8988T (cell line): ENCODE results near the gene FOXO3.
"Not testable (repeated sequence)": the region's sequence is repeated elsewhere in the genome, so short reads cannot be mapped to it uniquely, and the experiment has no call there.

ENCODE experiments used
- DNase-seq: peaks from one replicate; pipeline ENCODE4 v3.0.0; 2011

Gene FOXO3

GRCh38 chr6:108665495-108666196 is 104.9 kb downstream of the FOXO3 start:
- DNase-seq, result no peak

DNA sequence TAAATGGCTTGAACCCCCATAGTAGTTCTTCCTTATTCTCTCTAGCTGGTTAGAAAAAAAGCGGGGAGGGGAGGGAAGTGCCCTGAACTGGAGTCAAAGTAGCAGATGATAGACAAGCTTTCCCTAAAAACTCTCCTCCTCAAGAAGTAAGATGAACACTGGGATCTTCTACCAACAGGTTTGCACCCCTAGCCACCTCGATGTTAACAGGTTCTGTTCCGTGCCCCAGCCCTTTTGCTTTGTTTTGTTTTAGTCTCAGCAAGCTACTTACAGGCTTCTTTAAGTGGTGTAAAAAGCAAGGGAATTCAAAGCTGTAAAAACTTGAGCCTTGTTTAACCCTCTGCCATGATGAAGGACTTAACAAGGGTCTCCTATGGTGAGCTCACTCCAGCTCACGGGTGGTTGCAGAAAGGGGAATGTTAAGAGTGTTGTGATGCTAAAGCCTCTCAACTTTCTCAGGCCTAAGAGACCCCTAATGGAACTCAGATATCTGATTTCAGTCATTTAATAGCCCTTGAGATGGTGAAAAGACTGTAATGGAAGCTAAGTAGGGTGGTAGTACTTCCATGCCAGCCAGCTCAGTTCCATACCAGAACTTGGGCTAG is 106.0 kb downstream of the FOXO3 start:
- no peak for DNase-seq

- no peak for DNase-seq
These were observed 107.3 kb downstream of the FOXO3 start for GRCh38 chr6:108667993-108668392.

DNA sequence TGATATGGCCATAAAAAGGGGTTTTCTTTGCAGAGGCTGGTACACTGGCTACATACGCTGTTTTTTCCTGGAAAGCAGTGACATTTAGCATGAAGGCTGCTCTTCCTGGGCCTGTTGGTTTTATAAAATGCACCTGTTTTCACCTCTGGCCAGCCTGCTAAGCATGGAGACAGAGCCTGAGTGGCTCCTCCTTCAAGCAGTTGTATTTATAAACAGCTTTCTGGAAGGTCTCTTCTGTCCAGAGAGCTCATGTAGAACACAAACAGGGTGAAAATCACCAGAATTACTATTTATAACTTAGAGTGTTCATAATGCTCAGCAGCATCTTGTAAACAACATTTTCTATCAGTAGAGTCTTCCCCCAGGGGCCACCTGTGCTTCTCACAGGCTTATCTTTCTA is 109.0 kb downstream of the FOXO3 start:
- no peak for DNase-seq

- DNase-seq, result no peak
These were observed 110.5 kb downstream of the FOXO3 start for GRCh38 chr6:108671175-108671574.

DNA sequence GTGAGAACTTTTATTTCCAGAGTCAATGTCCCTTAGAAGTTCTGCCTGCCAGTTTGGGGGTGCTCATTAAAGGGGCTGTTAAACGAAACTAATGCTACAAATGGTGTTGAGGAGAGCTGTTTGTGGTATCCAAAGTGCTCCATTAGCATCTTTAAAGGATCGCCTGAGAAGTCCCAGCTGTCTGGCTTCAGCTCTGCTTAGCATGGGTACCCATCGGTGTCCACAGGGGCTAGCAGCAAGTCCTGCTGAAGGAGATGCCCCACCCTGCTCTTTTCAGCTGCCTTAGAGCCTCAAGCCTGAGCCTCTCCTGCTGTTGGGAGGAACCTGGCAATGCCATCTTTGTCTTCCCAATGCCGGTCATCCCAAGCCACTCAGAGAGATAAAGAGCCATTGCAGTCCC is 111.1 kb downstream of the FOXO3 start:
- DNase-seq, result no peak

- DNase-seq, result no peak
These were observed 111.9 kb downstream of the FOXO3 start for GRCh38 chr6:108672641-108673040.

DNA sequence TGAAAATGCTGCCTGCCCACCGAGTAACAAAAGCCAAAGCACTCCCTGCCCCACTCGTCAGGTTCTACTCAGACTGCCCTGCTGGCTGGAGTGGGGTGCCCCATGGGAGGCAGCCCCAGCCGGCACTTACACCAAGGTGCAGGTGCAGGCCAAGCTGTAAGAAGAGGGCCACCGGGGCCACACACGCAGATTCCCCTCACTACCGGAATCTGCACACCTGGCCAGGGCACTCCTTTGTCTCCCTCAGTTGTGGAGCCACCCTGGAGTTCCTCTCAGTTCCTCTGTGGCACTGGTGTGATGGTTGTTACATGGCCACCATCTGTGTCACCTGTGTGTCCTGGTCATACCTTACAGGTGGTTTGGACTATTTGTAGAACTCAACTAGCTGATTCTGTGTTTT is 112.4 kb downstream of the FOXO3 start:
- DNase-seq, result no peak

DNA sequence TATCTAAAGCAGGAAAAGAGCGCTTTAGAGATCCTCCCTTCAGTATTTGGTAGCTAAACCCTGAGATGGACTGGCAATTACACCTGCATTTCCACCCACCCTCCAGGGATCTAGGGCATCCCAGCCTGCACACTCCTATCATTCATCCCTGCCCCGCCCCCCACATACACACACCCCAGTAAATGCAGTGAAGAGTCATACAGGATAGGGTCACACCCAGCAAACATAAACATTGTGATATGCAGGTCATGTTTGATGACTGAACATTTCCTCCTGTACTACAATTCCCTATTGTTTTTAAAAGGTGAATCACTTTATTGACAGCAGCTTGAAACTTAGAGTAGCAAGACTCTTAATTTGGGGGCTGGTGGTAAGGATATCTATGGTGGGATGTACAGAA is 112.9 kb downstream of the FOXO3 start:
- DNase-seq, result no peak

DNA sequence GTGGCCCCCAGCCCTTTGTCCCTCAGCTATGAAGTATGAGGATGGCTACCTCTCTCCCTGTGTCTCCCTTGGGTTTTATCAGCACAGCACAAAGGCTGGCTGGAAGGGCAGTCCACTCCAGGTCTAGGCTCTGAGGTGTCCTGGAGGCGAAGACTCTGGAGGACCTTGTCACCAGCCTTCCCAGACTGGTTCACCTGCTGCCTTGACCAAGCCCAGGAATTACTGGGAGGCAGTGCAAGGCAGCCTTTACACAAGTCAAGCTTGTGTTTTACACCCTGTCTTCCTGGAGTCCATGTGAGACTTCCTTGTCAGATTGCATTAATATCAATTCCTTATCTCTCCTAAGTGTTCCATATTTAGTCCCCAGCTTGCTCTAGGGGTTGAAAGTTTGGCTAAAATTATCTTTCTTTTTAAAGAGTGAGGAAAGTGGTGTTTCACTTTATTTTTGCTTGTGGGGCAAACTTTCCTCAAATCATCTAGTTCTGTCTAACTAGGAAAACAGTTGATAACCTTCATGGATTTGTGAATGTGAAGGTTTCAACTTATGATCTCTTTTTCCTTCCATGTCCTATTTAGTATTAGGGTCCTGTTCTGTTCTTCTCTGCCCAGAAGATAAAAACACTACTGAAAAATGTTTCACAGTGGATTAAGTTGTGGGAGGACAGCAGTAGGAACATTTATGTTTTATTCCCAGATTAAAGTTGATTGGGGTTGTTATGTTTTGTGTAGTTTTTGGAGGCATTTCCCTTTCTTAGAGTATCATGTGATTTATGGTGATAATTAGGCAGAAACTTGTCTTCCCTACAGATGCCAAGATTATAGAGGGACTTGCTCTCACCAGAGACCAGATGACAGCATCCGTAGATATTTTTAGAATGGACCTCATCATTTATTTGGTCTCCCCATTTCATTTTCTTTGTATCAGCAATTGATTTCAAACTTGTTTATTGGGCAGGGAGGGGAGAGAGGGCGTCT is 114.8 kb downstream of the FOXO3 start:
- DNase-seq, result no peak

DNA sequence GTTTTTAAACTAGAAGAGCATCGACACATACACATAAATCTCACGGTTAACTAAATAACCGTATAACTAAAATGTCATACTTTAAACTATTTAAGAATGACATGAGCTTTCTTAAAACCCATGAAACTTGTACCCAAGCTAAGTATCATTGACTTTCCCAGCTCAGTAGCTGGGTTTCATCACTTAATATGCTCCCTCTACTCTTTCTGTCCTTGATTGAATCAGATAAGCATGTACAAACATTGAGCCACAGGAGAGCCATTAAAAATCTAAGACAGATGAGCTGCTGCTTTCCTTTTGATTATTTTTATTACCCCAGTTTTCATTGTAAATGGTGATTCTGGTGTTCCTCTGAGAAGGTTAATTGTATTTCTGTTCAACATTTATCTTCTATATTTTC is 115.8 kb downstream of the FOXO3 start:
- no peak for DNase-seq

GRCh38 chr6:108677357-108677756 is 116.6 kb downstream of the FOXO3 start:
- DNase-seq, result no peak

DNA sequence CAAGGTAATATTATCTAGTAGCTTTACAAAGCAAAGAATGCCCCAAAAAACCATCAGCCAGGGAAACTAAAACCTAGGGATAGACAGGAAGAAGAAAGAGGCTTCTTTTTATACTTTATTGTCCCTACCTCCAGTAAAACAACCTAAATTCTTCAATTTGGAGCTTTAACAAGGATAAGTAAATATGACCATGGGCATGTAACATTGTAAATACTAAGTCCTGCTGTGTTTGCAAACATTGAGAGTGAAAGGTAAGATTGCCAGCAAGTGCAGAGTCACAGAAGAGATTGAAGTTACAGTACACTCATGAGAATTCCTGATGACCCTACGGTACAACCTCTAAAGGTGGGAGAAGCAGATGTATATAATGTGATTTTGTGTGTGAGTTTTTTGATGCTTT is 117.2 kb downstream of the FOXO3 start:
- DNase-seq, result no peak

DNA sequence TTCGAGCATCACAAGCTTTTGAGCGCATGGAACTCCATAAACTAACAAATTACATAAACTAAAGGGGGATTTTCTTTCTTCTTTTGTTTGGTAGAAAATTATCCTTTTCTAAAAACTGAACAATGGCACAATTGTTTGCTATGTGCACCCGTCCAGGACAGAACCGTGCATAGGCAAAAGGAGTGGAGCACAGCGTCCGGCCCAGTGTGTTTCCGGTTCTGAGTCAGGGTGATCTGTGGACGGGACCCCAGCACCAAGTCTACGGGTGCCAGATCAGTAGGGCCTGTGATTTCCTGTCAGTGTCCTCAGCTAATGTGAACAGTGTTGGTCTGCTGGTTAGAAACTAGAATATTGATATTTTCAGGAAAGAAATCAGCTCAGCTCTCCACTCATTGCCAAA is 119.6 kb downstream of the FOXO3 start:
- not testable (repeated sequence) for DNase-seq

- DNase-seq, result not testable (repeated sequence)
These were observed 121.0 kb downstream of the FOXO3 start for GRCh38 chr6:108681721-108682120.

DNA sequence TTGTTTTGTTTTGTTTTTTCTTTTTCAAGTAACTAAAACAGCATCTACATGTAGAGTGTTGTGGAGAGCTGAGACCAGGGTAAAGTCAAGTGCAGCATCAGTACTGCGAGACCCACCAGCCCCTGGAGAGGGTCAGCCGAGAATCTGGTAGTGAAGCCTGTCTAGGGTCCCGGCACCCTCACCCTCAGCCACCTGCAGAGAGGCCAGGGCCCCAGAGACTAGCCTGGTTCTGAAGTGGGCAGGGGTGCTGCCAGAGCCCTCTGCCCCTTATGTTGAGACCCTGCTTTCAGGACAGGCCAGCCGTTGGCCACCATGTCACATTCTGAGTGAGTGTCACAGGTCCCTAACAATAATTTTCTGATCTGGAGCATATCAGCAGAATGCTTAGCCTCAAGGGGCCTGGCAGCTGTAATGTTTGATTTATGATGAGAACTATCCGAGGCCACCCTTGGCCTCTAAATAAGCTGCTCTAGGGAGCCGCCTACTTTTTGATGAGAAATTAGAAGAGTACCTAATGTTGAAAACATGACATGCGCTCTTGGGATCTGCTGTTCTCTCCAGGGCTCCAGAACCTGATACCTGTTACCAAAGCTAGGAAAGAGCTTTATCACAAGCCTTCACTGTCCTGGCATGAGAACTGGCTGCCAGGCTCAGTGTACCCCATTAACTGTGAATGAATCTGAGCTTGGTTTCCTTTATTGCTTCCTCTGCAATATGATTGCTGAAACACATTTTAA is 121.8 kb downstream of the FOXO3 start:
- not testable (repeated sequence) for DNase-seq

DNA sequence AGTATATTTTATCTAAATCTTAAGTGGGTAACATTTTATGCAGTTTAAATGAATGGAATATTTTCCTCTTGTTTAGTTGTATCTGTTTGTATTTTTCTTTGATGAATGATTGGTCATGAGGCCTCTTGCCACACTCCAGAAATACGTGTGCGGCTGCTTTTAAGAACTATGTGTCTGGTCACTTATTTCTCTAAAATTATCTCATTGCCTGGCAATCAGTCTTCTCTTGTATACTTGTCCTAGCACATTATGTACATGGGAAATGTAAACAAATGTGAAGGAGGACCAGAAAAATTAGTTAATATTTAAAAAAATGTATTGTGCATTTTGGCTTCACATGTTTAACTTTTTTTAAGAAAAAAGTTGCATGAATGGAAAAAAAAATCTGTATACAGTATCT is 123.3 kb downstream of the FOXO3 start:
- DNase-seq, result not testable (repeated sequence)

DNA sequence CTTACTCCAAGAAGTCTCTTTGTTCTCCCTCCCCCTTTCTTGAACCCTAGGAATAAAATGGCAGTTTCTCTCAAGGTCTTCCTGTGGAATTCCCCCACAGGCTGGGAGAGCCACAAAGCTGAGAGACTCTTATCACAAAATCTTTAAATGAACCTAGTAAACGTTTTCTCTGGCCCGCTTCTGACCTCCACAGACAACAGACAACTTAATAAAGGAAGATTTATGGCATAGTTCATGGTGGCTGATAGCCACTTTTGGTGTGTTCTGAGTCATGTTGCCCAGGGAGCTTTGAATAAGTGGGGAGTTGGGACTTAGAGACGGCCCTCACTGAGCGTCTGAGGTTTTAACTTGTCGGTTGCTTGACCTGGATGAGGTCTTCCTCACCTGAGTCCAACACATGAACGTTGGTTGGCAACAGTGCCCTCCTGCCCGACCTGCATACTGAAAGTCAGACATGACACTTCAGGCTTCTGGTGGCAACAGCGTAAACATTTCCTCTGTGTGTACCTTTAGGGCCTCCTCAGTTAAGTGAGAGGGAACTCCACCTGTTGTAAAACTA is 124.1 kb downstream of the FOXO3 start:
- DNase-seq, result no peak

- DNase-seq, result no peak
These were observed 125.3 kb downstream of the FOXO3 start for GRCh38 chr6:108685970-108686369.

- no peak for DNase-seq
These were observed 126.2 kb downstream of the FOXO3 start for GRCh38 chr6:108686896-108687295.

- DNase-seq, result no peak
These were observed 127.2 kb downstream of the FOXO3 start for GRCh38 chr6:108687921-108688320.

- DNase-seq, result no peak
These were observed 128.8 kb downstream of the FOXO3 start for GRCh38 chr6:108689272-108690161.
